ENCODE measurements around the gene ZNF586. TPM values are rescaled to one million over a fixed set of nuclear protein-coding genes. Genes with fewer than 3 reads are reported as not detected.

ZNF586 gene
- total and polyA plus RNA-seq, 2 experiments from 2014 or later, result 5.2 to 16.9 TPM

GRCh38 chr19:57825511-57825910 is 56.0 kb downstream of the ZNF586 start:
- peaks cover 10% of the 10 kb centered on the region for H3K27me3 Mint-ChIP-seq (ENCODE audit: insufficient read depth, low read depth, poor library complexity)
- no peaks in the 10 kb centered on the region for H3K9me2 ChIP-seq (ENCODE audit: insufficient read depth)
- H3K4me2 ChIP-seq, result no peak overlapping the region
- peaks cover 20% of the 10 kb centered on the region for H3K4me1 ChIP-seq (ENCODE audit: insufficient read depth)
- ATAC-seq (no peak), DNase-seq (ENCODE audit: low spot score) (no peak)
- peaks cover 58% of the 10 kb centered on the region for H3K36me3 Mint-ChIP-seq (ENCODE audit: low read depth)
- H3F3A ChIP-seq (replicated peaks; ENCODE audit: low read depth), result peaks cover 13% of the 10 kb centered on the region
- no peak for TF ChIP-seq REST (IDR thresholded peaks at IDR 0.05; ENCODE audit: unreplicated experiment)
- no peak for TF ChIP-seq NANOG (IDR thresholded peaks at IDR 0.05; ENCODE audit: borderline replicate concordance)
- no peak for TF ChIP-seq ZNF331 (CRISPR knock-in tag; IDR thresholded peaks at IDR 0.05; ENCODE audit: low read depth)
- TF ChIP-seq ETS1 (IDR thresholded peaks at IDR 0.05), result no peak
- no peak for TF ChIP-seq ZNF114 (CRISPR knock-in tag; IDR thresholded peaks at IDR 0.05)
- no peak for TF ChIP-seq POLR2AphosphoS5 (IDR thresholded peaks at IDR 0.05; ENCODE audit: low read depth)
- no peak for TF ChIP-seq STAT1 (IDR thresholded peaks at IDR 0.05; ENCODE audit: unreplicated experiment)
- no peak for TF ChIP-seq EZH2phosphoT487 (IDR thresholded peaks at IDR 0.05; ENCODE audit: unreplicated experiment)
- TF ChIP-seq CTCF (conservative IDR thresholded peaks at IDR 0.05; ENCODE audit: low read depth in 2 of 2), result no peak
- no peak for TF ChIP-seq JUNB (IDR thresholded peaks at IDR 0.05; ENCODE audit: unreplicated experiment)
- no peak for TF ChIP-seq EZH2 (IDR thresholded peaks at IDR 0.05; ENCODE audit: low read depth, unreplicated experiment)
- no peak for TF ChIP-seq ZNF462 (CRISPR knock-in tag; IDR thresholded peaks at IDR 0.05)
- TF ChIP-seq CREB1 (CRISPR knock-in tag; IDR thresholded peaks at IDR 0.05; ENCODE audit: low read depth), result no peak
- no peaks in the 10 kb centered on the region for H3K27me3 ChIP-seq (ENCODE audit: insufficient read depth)
- H3K36me3 ChIP-seq (ENCODE audit: insufficient read depth), result peaks cover 3% of the 10 kb centered on the region; the same call in 1 of the 2 replicates
- no peaks in the 10 kb centered on the region for H3K9me3 Mint-ChIP-seq
- H4K20me1 ChIP-seq (replicated peaks; ENCODE audit: insufficient read depth), result peaks cover 64% of the 10 kb centered on the region
- no peak overlapping the region for H2AFZ ChIP-seq
- peaks cover 92% of the 10 kb centered on the region for H3K79me2 ChIP-seq (replicated peaks; ENCODE audit: insufficient read depth)
- no peak overlapping the region for H3K4me3 ChIP-seq
- no peak overlapping the region for H3K27ac ChIP-seq (ENCODE audit: low read depth)
- peaks cover 48% of the 10 kb centered on the region for H3K4me1 Mint-ChIP-seq
- H3K4me3 Mint-ChIP-seq, result no peak overlapping the region
- no peak overlapping the region for H3K27ac Mint-ChIP-seq
